Mammary epithelial cell (primary cell): Measurements from ENCODE around the gene ARL1.

Experiments
- EZH2 ChIP-seq: IDR thresholded peaks from 2 replicates; pipeline ENCODE4 v1.6.1; 2012; ENCODE audit warnings: low read length, inconsistent platforms, borderline replicate concordance
- TF ChIP-seq, protein P1 (sequence below), 2 donors: IDR thresholded peaks in 1 of 2; conservative IDR thresholded peaks in 1 of 2; 2 replicates each; pipeline ENCODE4 v1.5.1; 2011 to 2012; ENCODE audit warnings: inconsistent platforms in 2 of 2, low read length in 2 of 2, mild to moderate bottlenecking in 2 of 2, control low read depth in 1 of 2, low read depth in 1 of 2; ENCODE audit not compliant: insufficient read depth in 1 of 2; ENCODE audit errors: extremely low read depth in 1 of 2

GRCh38 chr12:101379149-101379548 is 28.4 kb downstream of the ARL1 start:
- TF ChIP-seq, protein P1, sequence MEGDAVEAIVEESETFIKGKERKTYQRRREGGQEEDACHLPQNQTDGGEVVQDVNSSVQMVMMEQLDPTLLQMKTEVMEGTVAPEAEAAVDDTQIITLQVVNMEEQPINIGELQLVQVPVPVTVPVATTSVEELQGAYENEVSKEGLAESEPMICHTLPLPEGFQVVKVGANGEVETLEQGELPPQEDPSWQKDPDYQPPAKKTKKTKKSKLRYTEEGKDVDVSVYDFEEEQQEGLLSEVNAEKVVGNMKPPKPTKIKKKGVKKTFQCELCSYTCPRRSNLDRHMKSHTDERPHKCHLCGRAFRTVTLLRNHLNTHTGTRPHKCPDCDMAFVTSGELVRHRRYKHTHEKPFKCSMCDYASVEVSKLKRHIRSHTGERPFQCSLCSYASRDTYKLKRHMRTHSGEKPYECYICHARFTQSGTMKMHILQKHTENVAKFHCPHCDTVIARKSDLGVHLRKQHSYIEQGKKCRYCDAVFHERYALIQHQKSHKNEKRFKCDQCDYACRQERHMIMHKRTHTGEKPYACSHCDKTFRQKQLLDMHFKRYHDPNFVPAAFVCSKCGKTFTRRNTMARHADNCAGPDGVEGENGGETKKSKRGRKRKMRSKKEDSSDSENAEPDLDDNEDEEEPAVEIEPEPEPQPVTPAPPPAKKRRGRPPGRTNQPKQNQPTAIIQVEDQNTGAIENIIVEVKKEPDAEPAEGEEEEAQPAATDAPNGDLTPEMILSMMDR (conservative IDR thresholded peaks at IDR 0.05 in 1 of 2, IDR thresholded peaks at IDR 0.05 in 1 of 2; ENCODE audit: extremely low read depth in 1 of 2, insufficient read depth in 1 of 2, low read depth in 1 of 2, low read length in 2 of 2): no peak
- no peak for TF ChIP-seq EZH2
